Adrenal gland (tissue), 19 donors: ENCODE measurements around the gene ZNF236. TPM values are rescaled to one million over a fixed set of nuclear protein-coding genes. Genes with fewer than 3 reads are reported as not detected.
"Not testable (repeated sequence)": the region's sequence is repeated elsewhere in the genome, so short reads cannot be mapped to it uniquely, and the experiment has no call there.

Experiments used
- DNase-seq, 7 donors: peaks; one replicate each; pipeline ENCODE4 v3.0.0-alpha.2; 2019 to 2020
- H3K27ac ChIP-seq, 5 donors: fragments of 200-600 bp; sonication (generic) in 4 of 5; 1 replicate in 3 of 5; 2 replicates in 2 of 5; pipeline versions ENCODE4 v1.5.1 to v1.8.0; 2016 to 2020; ENCODE audit warnings: mild to moderate bottlenecking in 1 of 5
- H3K27me3 ChIP-seq: fragments of 200-600 bp; 2 replicates; pipeline ENCODE4 v1.8.0; 2021
- H3K36me3 ChIP-seq, 2 donors: fragments of 200-600 bp; replicated peaks in 1 of 2; 1 replicate in 1 of 2; 2 replicates in 1 of 2; pipeline versions ENCODE4 v1.5.1 to v1.8.0; 2018 to 2022
- H3K4me1 ChIP-seq, 2 donors: fragments of 200-600 bp; replicated peaks in 1 of 2; 1 replicate in 1 of 2; 2 replicates in 1 of 2; pipeline versions ENCODE4 v1.5.1 to v1.8.0; 2018 to 2021
- H3K4me3 ChIP-seq, 4 donors: fragments of 200-600 bp; sonication (generic) in 3 of 4; one replicate each; pipeline ENCODE4 v1.5.1; 2016 to 2018
- H3K9me3 ChIP-seq, 3 donors: fragments of 200-600 bp; sonication (generic) in 1 of 3; replicated peaks in 1 of 3; 1 replicate in 2 of 3; 2 replicates in 1 of 3; pipeline versions ENCODE4 v1.5.1 to v1.8.0; 2016 to 2021
- POLR2A ChIP-seq, 2 donors: fragments of 450-650 bp; IDR thresholded peaks; one replicate each; pipeline ENCODE4 v1.6.1; 2017; ENCODE audit warnings: antibody characterized with exemption in 2 of 2, mild to moderate bottlenecking in 2 of 2, moderate library complexity in 1 of 2
- WGBS, 4 donors: extraction: QIAGEN DNeasy Blood & Tissue Kit in 2 of 4; methylation state at CpG; one replicate each; pipeline versions ENCODE4 v1.1.5 to v1.1.7; 2013 to 2017; 5-methylcytosine and 5-hydroxymethylcytosine counted together
- intact Hi-C, 2 donors: fragments of 100-400 bp; cut with DNase I; formaldehyde crosslinking; loops; one replicate each; pipeline versions ENCODE4 v1.14.1 to v1.15.0; 2022 to 2023
- long read RNA-seq, 10 donors: library from polyadenylated mRNA in 3 of 10; unstranded in 2 of 10; stranded (forward) in 1 of 10; transcript quantifications; one replicate each; pipeline ENCODE4 v2.0.0 and lab custom pipeline, GENCODE V29; 2021 to 2026
- polyA plus RNA-seq, 3 donors: library from polyadenylated mRNA; stranded (reverse); fragments of 200-250 nt in 2 of 3; fragments of 350-450 nt in 1 of 3; fragmentation: Illumina TruSeq in 1 of 3; extraction: RNeasy Lipid Tissue Mini Kit (QIAGEN cat#74804) in 1 of 3; gene quantifications; one replicate each; pipeline ENCODE4 v1.2.3, GENCODE V29; 2013 to 2014
- total RNA-seq, 9 donors: library from RNA; depleted of rRNA in 4 of 9; stranded (reverse); fragments of >200 nt in 4 of 9; fragments of 120-200 nt in 1 of 9; fragmentation: NEBNext Ultra II Directional in 1 of 9; extraction: Animal tissue kit (Norgen Biotek cat#: 25700) in 1 of 9; gene quantifications; one replicate each; pipeline versions ENCODE4 v1.1.0 to v1.2.4, GENCODE V29; 2013 to 2023
- TF ChIP-seq, protein P1 (sequence below), 6 experiments: fragments of 450-650 bp in 4 of 6; fragments of 200-600 bp in 2 of 6; sonication (generic) in 1 of 6; IDR thresholded peaks; 1 replicate in 5 of 6; 2 replicates in 1 of 6; pipeline versions ENCODE4 v1.5.1 to v1.8.0; 2016 to 2021; ENCODE audit warnings: antibody characterized with exemption in 6 of 6, mild to moderate bottlenecking in 2 of 6, moderate library complexity in 1 of 6
- donor health status: healthy with polysubstance abuse.
- donor health status: Bipolar disorder and iron deficiency.
- donor health status: DM: yes; HTN: yes; CAD: no.
- donor health status: DM: no; HTN: no; CAD: no.
- donor health status: DM: no; HTN: no; CAD: no.
- donor health status: DM: yes; HTN: yes; CAD: no.

The ZNF236 gene
- 10 to 100 TPM in 5 of 9 donors, 1 to 10 TPM in 4; 6.1 to 35.2 (median 12.8) TPM for total RNA-seq
- polyA plus RNA-seq, result 1 to 10 TPM; 2.7 to 5.9 (median 4.0) TPM
- long read RNA-seq, donor 1, partial matches to known transcripts, result 0 of 1 reads
- long read RNA-seq, donor 1, other reads (novel, unspliced or antisense), result 0 of 1 reads
- long read RNA-seq, donor 2, partial matches to known transcripts, result 8 of 10 reads
- long read RNA-seq, donor 2, other reads (novel, unspliced or antisense), result 0 of 10 reads
- long read RNA-seq, donor 3, result 0 reads
- long read RNA-seq, donor 4, partial matches to known transcripts, result 3 of 4 reads
- long read RNA-seq, donor 4, other reads (novel, unspliced or antisense), result 1 of 4 reads
- long read RNA-seq, donor 5, partial matches to known transcripts, result 2 of 2 reads
- long read RNA-seq, donor 5, other reads (novel, unspliced or antisense), result 0 of 2 reads
- long read RNA-seq, donor 6, partial matches to known transcripts, result 5 of 5 reads
- long read RNA-seq, donor 6, other reads (novel, unspliced or antisense), result 0 of 5 reads
- long read RNA-seq, donor 7, partial matches to known transcripts, result 0 of 1 reads
- long read RNA-seq, donor 7, other reads (novel, unspliced or antisense), result 0 of 1 reads
- long read RNA-seq, donor 8, result 0 reads
- long read RNA-seq, donor 9, result 0 reads
- long read RNA-seq, donor 10, result 0 reads

DNA sequence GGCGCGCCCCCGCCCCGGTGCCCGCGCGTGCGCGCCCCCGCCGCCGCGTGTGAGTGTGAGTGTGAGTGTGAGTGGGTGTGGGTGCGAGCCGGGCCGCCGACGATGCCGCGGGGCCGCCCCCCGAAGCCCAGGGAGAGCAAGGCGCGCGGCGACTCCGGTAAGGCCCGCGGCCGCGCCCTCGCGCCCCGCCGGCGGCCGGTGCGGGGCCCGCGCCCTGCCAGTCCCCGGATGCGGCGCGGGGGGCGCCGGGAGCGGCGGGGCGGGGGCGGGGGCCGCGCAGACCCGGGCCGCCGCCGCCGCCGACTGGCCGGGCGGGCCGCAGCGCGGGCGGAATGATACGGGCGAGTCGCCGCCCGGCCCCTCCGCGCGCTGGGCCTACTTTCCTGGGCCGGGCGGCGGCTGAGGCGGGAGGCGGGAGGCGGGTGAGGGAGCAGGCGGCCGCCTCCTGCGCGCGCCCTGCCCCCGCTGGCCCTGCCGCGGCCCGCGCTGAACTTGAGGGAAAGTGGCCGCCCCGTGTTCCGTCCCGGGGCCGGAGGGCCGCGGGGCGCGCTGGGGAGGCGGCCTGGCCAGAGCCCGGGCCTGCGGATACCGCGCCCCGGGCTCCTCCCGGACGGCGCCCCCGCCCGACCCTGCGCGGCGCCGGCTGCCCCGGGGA, at the start of gene ZNF236:
Gene ZNF236 (plus strand): TSS at position 52 of the 655 bp plus-strand sequence. CDS start 51 bp downstream, at position 103.
- H3K27ac ChIP-seq, result peak within 1 kb of the TSS in 4 of 5 donors; percentile 88 to 99 (median 92)
- DNase-seq, result peak; percentile 69 to 79 (median 74)
- no peaks in the 10 kb centered on the region for H3K36me3 ChIP-seq
- H3K9me3 ChIP-seq, result no peaks in the 10 kb centered on the region
- TF ChIP-seq POLR2A (IDR thresholded peaks at IDR 0.05), result peak; percentile 67 to 81
- TF ChIP-seq, protein P1, sequence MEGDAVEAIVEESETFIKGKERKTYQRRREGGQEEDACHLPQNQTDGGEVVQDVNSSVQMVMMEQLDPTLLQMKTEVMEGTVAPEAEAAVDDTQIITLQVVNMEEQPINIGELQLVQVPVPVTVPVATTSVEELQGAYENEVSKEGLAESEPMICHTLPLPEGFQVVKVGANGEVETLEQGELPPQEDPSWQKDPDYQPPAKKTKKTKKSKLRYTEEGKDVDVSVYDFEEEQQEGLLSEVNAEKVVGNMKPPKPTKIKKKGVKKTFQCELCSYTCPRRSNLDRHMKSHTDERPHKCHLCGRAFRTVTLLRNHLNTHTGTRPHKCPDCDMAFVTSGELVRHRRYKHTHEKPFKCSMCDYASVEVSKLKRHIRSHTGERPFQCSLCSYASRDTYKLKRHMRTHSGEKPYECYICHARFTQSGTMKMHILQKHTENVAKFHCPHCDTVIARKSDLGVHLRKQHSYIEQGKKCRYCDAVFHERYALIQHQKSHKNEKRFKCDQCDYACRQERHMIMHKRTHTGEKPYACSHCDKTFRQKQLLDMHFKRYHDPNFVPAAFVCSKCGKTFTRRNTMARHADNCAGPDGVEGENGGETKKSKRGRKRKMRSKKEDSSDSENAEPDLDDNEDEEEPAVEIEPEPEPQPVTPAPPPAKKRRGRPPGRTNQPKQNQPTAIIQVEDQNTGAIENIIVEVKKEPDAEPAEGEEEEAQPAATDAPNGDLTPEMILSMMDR (IDR thresholded peaks at IDR 0.05), result no peak
- no peaks in the 10 kb centered on the region for H3K27me3 ChIP-seq
- peaks cover 22 to 28% of the 10 kb centered on the region in 2 donors for H3K4me1 ChIP-seq
- 0 to 1% (median 0%) methylated on average over 2 to 110 of the region's 113 CpGs; no CpG with 5 or more reads in 1 of the 4 donors for WGBS, 4 donors
- H3K4me3 ChIP-seq, result peak within 1 kb of the TSS; percentile 54 to 96 (median 90)
- intact Hi-C loops, result no loop called here

DNA sequence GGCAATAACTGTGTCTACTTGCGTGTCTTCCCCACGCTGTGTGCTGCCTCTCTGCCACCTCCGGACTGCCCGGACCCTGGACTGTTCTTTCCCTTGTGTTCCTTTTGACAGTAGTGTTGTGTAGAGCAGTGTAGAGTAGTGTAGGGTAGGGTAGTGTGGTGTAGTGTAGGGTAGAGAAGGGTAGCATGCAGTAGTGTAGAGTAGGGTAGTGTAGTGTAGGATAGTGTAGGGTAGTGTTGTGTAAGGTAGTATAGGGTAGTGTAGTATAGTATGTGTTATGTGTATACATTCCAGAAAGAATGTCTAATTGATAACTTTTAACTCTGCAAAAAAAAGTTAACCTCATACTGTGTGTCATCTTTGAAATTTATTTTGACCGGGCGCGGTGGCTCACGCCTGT, 49.7 kb upstream of the ZNF236 start:
- no peak for DNase-seq
- no peak overlapping the region for H3K27ac ChIP-seq
- WGBS, 4 donors, result 73 to 91% (median 84%) methylated on average over 8 of the region's 8 CpGs
- H3K4me3 ChIP-seq, result no peak overlapping the region
- no peaks in the 10 kb centered on the region for H3K27me3 ChIP-seq
- H3K36me3 ChIP-seq, result no peaks in the 10 kb centered on the region
- H3K9me3 ChIP-seq, result no peaks in the 10 kb centered on the region
- TF ChIP-seq POLR2A (IDR thresholded peaks at IDR 0.05), result no peak
- TF ChIP-seq, protein P1 (IDR thresholded peaks at IDR 0.05), result no peak
- H3K4me1 ChIP-seq, result no peaks in the 10 kb centered on the region
- intact Hi-C loops, result no loop called here

DNA sequence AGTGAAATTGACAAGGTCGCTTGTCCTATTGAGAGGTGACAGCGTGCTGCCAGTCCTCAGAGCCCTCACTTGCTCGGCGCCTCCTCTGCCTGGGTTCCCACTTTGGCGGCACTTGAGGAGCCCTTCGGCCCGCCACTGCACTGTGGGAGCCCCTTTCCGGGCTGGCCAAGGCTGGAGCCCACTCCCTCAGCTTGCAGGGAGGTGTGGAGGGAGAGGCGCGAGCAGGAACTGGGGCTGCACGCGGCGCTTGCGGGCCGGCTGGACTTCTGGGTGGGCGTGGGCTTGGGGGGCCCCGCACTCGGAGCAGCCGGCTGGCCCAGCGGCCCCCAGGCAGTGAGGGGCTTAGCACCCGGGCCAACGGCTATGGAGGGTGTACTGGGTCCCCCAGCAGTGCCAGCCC, 45.3 kb upstream of the ZNF236 start:
- intact Hi-C loops, H3K4me3 ChIP-seq, H3K36me3 ChIP-seq, DNase-seq, H3K27ac ChIP-seq, H3K27me3 ChIP-seq, H3K9me3 ChIP-seq, H3K4me1 ChIP-seq: not testable (repeated sequence)
- WGBS, 4 donors, result 91 to 100% (median 95%) methylated on average over 2 to 20 of the region's 22 CpGs

DNA sequence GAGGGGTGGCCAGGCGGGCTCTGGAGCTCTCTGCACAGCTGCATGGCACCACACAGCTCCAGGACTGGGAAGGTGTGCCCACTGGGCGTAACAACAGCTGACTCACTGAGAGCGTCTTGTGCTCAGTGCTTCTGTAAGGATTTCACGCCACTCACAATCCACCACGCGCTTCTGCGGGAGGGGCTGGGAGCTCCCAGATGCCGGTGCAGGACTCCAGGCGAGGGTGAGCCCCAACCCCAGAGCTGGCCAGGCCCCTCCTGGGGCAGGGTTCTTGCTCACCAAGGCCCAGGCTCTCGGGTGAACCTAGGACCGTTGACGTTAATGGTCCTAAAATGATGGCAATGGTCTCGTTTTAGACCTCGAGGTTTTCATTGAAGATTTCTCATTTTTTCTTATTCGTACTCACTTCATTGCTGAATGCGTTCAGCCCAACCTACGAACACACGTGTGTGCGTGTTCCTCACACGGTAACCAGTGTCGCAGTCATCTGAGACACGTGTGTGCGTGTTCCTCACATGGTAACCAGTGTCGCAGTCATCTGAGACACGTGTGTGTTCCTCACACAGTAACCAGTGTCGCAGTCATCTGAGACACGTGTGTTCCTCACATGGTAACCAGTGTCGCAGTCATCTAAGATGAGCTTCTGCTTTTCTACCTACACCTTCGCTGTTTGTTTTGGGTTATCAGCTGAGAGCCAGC, 38.4 kb upstream of the ZNF236 start:
- WGBS, 4 donors, result 84 to 92% (median 88%) methylated on average over 27 to 29 of the region's 29 CpGs
- H3K9me3 ChIP-seq, result no peaks in the 10 kb centered on the region
- no peak overlapping the region for H3K27ac ChIP-seq
- H3K4me1 ChIP-seq, result no peaks in the 10 kb centered on the region
- H3K36me3 ChIP-seq, result no peaks in the 10 kb centered on the region
- intact Hi-C loops, result no loop called here
- no peak for DNase-seq
- peaks cover 8% of the 10 kb centered on the region for H3K27me3 ChIP-seq
- no peak overlapping the region for H3K4me3 ChIP-seq
- TF ChIP-seq, protein P1 (IDR thresholded peaks at IDR 0.05), result no peak
- TF ChIP-seq POLR2A (IDR thresholded peaks at IDR 0.05), result no peak
